Epithelial cell of esophagus (primary cell): Measurements from ENCODE around the gene TTC33.

ENCODE experiments used
- DNase-seq: peaks from one replicate; pipeline ENCODE4 v3.0.0; 2010; ENCODE audit warnings: low read depth
- H3K4me3 ChIP-seq: 2 replicates; pipeline ENCODE4 v1.5.1; 2011; ENCODE audit warnings: mild to moderate bottlenecking, low read length, control low read depth
- TF ChIP-seq, protein P1 (sequence below): IDR thresholded peaks from 2 replicates; pipeline ENCODE4 v1.5.1; 2011; ENCODE audit warnings: low read depth, mild to moderate bottlenecking, low read length, control low read depth, inconsistent platforms; ENCODE audit not compliant: insufficient read depth; ENCODE audit errors: missing control alignments

Gene TTC33

DNA sequence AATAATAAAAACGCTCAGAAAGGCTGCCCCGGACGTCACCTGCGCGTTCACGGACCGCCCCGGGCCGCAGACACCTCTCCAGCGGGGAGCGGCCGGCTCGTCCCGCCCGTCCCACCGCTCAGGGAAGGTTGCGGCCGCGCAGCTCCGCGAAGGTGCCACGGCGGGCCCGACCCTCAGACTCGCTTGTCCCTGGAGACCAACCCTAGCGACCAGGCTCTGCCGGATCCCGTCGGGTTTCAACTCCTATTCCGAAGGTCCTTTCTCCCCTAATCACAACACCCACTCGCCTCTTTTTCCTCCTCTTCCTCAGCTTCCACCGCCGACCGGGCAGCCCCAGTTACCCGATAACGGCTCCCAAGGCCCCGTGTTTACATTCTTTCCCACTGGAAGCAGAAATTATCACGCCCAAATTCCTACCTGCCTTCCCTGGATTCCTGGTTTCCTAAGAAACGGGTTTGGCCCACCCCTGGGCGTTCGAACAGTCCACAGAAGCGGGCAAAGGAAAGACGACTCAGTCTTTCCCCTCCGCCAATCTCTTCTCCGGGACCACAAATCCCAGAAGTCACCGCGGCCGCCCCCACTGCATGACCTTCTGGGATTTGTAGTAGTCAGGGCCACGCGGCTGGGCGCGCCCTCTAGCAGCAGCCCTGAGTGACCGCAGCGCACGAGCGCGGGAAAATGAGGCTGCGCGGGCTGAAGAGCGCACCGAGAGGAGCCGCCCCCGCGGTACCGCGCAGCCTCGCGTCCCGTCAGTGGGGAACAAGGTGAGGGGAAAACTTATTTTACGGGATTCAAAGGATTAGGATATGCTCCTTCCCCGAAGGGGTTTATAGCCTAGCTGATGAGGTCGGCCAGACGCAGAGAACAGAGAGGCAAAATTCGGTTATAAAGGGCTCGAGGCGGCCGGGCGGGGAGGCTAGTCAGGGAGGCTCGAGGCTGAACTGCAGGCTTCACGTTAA, at the start of gene TTC33:
TTC33 (minus strand) TSS at position 555 of the 959 bp plus-strand sequence. CDS start 8,943 bp downstream, outside the sequence.
- H3K4me3 ChIP-seq = peak within 1 kb of the TSS; percentile 91
- TF ChIP-seq, protein P1, sequence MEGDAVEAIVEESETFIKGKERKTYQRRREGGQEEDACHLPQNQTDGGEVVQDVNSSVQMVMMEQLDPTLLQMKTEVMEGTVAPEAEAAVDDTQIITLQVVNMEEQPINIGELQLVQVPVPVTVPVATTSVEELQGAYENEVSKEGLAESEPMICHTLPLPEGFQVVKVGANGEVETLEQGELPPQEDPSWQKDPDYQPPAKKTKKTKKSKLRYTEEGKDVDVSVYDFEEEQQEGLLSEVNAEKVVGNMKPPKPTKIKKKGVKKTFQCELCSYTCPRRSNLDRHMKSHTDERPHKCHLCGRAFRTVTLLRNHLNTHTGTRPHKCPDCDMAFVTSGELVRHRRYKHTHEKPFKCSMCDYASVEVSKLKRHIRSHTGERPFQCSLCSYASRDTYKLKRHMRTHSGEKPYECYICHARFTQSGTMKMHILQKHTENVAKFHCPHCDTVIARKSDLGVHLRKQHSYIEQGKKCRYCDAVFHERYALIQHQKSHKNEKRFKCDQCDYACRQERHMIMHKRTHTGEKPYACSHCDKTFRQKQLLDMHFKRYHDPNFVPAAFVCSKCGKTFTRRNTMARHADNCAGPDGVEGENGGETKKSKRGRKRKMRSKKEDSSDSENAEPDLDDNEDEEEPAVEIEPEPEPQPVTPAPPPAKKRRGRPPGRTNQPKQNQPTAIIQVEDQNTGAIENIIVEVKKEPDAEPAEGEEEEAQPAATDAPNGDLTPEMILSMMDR = peak; percentile 51
- DNase-seq = peak; percentile 97

DNA sequence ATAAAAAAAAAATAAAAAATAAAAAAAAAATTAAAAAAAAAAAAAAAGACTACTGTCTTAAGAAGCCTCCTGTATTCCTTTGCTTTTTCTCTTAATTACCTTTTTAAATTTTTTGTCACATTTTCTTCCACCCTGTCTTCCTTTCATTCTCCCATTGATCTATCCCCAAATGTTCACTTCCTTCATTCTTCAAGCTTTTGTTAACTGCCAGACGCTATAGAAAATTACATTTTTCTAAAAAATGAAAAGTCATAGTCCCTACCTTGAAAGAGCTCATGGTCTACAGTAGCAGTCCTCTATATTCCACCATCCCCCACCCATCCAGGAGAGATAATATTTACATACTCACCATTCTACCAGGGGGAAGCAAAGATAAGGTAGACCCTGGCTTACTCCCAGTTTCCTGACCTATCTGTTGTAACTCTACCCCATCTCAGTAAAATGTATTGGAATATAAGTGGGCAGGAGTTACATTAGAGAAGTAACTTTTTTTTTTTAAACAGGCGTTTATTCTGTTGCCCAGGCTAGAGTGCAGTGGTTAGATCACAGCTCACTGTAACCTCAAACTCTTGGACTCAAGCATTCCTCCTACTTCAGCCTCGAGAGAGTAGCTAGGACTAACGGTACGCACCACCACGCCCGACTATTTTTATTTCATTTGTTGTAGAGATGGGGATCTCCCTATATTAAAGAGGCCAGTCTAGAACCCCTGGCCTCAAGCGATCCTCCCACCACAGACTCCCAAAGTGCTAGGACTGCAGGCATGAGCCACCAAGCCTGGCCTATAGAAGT, 46.2 kb upstream of the TTC33 start:
- TF ChIP-seq, protein P1 = no peak
- DNase-seq = no peak
- H3K4me3 ChIP-seq = no peak overlapping the region

DNA sequence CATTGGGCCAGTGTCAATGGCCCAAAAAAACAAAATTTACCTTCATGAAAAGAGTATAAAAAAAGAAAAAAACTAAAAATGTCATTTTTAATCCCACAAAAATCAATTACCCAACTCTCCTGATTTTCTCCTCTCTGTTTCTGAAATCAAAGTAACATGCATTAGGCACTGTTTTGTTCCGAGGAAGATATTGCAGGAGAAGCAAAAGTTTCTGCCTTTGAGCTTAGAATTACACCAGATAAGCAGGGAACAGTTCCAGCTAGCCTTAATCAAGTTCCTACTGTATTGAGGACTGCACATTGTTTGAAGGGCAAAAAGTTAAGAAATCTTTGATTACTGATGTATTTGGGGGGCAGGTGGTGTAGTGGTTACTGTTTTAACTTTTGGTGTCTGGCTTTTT, 43.5 kb upstream of the TTC33 start:
- no peak for DNase-seq
- TF ChIP-seq, protein P1 = no peak
- no peak overlapping the region for H3K4me3 ChIP-seq

DNA sequence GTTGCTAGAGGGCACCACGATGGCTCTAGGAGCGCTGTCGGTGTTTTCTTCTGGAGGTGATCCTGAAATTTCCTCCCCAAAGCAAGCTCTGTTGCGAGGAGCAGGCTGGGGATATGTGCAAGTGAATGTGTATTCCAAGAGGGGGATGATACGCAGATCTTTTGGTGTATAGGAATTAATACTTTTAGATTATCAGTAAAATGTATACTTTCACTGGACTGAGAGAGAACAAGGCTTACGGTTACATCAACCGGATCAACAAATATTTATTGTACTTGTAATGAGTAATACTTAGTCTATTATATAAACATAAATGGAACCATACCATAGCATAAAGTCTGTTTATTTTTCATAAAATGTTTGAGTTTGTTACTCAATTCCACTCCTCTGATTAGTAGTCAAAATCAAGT, 43.0 kb upstream of the TTC33 start:
- H3K4me3 ChIP-seq = peak overlapping the region; percentile 76
- TF ChIP-seq, protein P1 = no peak
- no peak for DNase-seq

DNA sequence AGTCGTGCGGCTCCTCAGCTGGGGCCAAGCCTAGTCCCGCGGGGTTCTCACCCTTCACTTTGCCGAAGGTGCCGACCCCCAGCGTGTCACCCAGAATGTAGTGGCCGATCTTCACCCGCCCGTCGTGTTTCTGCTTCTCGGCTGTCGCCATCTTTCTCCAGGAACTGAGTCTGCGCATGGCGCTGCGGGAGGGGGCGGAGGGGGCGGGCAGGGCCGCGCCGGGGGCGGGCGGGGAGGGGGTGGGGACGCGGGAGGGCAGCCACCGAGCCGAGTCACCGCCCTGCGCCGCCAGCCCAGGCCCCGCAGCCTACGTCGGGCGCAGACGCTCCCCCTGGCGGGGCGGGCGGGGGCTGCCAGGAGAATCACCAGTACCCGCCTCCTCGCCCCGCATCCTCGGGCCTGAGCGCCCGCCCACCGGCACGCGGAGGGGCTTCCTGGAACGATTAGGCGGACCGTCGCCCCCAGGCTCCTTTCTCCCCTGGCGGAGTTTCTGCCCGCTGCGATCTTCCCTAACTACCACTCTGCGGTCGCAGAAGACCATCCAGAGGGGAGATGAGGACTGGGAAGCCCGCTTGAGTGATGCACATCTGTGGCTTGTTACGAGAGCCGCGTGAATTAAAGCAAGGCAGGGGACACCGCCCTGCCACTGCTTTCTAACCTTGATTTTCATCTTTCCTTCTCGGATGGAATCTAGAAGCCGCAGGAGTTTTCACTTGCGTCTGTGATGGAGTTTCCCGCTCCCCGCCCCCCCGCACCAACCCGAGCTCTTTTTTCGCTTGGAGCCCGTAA, 42.4 kb upstream of the TTC33 start, which contains the start of gene PRKAA1:
PRKAA1 (minus strand) TSS at position 363 of the 789 bp plus-strand sequence; CDS start at position 178, 185 bp downstream.
- H3K4me3 ChIP-seq = peak within 1 kb of the TSS; percentile 76
- peak; percentile 90 for DNase-seq
- TF ChIP-seq, protein P1 = peak; percentile 43
